ENCODE data around the gene BTBD2.
"Not testable (repeated sequence)": the region's sequence is repeated elsewhere in the genome, so short reads cannot be mapped to it uniquely, and the experiment has no call there.

BTBD2 gene

DNA sequence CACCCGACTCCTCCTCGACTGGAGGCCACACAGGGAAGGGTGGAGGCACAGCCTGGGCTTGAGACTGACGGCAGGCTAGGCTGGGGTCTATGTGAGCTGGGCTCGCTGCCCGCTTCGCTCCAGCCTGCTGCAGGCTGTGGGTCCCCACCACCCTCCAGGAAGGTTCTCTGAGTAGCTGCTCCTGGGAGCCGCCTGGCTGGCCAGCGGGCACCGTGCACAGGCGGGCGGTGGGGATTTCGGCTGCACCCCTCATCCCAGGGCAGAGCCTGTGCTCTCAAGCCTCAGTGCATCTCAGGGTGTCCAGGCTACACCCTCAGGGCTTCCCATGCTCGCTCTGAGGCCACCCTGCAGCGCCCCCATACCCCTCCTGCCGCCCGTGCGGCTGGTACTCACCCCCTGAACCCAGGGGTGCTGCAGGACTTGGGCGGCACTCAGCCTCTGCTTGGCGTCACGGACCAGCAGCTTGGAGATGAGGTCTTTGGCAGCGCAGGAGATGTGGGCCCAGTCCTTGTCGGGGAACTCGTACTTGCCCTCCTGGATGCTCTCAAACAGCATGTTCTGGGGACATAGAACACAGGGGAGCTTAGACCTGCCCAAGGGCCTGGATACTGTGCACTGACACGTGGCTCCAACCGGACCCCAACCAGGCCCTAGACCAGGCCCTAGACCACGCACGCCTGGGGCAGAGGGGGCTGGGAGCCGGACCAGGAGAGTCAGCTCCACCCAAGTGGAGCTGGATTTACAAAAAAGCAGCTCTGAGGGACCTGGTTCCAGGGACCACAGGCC, 25.3 kb upstream of the BTBD2 start:
- FAIRE-seq (no peak), DNase-seq (ENCODE audit: low spot score) (no peak)

DNA sequence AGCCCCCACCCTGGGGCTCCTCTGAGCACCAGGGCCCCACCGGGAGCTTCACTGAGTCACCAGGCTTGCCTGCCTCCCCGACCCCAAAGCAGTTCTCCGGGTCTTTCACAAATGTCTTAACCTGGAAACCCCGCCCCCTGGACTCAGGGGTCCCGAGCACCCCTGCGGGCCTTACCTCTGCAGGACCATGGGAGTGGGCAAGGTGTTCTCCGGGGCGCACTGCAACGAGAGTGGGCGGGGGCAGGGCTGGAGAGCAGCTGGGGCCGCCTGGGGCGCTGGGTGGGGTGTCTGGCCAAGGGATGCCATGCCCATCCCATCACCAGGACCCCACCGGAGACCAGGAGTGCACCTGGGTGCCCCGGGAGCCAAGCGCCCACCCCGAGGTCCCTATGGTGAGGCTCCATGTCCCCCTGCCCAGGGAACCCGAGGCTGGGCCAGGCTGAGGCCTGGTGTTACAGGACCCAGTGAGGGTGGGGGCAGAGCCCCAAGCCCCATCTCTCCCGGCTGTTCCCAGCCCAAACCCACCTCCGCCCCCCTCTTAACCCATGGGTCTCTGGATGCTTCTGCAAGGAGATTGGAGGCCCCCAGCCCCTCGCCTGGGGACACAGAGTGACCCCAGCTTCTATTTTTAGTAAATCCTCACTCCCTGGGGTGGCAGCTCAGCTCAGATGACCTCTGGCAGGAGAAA, 24.6 kb upstream of the BTBD2 start:
- FAIRE-seq, result no peak
- no peak for DNase-seq (ENCODE audit: low spot score)

DNA sequence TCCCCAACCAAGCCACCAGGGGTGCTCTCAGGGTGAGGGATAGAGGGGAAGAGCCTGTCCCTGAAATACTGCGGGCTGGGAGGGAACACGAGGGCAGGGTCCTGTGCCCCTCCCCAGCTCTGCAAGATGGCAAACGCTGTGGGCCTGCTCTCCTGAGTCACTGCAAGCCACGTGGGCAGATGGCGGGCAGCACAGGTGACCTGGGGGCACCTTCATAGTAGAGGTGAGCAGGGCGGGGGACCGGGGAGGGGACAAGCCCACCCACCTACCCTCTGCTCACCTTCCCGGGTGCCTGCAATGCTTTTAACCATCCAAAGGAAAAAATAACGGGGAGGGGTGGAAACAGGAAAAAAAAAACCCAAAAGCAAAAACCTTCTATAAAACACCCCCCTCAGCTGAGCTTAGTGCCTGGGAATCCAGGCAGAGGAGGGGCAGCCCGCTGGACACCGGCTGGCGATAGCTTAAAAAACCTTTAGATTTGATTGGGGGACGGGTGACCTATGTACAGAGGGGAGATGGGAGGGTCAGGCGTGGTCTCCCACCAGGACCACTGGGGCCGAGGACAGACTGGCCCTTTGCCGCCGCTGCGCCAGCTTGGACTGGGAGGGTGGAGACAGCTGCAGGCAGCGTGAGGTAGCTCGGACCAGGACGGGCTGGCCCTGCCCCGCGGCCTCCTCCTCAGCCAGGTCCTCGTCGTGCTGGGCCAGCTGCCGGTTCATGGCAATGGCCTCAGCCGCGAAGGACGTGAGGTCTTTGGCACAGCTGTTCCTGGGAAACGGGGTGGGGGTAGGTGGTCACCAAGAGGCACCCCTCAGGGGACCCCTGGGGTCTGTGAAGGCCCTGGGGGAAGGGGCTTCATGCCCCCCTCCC, 23.8 kb upstream of the BTBD2 start:
- no peak for FAIRE-seq
- no peak for DNase-seq (ENCODE audit: low spot score)

DNA sequence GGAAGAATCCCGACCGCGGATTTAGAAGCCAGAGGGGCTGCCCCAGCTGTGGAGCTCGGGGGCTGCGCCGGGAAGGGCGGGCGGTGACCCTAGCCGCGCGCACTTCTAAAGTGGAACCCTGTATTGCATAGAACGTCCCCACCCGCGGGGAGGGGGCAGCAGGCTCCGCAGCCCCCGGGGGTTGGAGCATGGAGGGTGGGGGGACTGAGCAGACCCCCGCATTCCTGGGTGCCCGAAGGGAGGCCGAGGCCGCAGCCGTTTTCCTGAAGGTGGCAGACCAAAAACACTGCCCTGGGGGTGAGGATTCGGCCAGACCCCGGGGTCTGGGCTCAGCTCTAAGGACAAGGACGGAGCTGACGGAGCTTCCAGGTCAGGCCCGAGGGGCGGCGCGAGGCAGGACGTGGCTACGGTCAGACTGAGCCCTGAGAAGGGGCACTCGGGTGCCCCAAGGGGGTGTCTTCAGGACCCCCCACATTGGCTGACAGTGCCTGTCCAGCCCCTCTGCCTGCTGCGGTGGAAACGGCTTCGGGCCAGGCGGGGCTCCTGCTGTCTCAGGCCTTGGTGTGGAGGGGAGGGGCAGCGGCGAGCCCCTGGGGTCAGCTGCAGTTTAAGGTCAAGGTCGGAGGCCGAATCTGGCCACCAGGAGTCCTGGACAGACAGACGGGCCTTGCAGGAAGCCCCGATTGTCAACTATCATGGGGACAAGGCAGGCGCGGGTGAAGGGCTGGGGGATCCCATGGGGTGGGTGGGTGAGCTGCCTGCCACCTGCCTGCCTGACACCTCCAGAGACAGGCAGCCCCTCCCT, 23.0 kb upstream of the BTBD2 start:
- no peak for FAIRE-seq
- no peak for DNase-seq (ENCODE audit: low spot score)

DNA sequence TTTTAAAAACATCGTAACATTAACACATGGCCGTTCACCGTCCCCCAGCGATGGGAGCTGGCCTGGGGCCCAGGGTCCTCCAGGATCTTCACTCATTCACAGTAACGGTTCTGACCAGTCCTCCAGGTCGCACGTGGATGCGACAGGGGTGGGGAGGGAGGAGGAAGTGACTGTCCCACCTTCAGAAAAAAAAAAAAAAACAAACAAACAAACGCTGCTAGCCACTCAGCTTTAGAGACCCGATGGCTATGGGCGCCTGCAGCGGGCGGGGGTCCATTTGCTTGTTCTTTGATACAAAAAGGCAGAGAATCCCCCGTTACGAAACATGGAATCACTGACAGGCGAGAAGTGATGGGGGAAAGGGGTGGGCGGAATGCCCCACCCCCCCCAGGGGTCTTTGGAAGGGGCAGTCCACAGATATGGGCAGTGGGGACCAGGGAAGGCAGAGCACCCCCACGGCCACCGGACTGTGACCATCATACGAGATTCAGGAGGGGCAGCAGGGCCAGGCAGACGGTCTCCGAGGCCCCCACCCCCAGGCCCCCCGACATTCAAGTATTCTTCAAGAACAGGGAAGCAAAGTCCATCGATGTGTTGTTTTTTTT, 22.2 kb upstream of the BTBD2 start:
- FAIRE-seq (no peak), DNase-seq (ENCODE audit: low spot score) (no peak)

DNA sequence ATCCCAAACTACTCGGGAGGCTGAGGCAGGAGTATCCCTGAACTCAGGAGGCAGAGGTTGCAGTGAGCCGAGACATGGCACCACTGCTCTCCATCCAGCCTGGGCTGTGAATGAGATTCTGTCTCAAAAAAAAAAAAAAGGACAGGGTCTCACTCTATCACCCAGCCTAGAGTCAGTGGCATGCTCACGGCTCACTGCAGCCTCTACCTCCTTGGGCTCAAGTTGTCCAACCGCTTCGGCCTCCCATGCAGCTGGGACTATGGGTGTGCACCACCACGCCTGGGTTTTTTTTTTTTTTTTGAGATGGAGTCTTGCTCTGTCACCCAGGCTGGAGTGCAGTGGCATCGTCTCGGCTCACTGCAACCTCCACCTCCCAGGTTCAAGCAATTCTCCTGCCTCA, 20.9 kb upstream of the BTBD2 start:
- DNase-seq (ENCODE audit: low spot score), result no peak
- no peak for FAIRE-seq

DNA sequence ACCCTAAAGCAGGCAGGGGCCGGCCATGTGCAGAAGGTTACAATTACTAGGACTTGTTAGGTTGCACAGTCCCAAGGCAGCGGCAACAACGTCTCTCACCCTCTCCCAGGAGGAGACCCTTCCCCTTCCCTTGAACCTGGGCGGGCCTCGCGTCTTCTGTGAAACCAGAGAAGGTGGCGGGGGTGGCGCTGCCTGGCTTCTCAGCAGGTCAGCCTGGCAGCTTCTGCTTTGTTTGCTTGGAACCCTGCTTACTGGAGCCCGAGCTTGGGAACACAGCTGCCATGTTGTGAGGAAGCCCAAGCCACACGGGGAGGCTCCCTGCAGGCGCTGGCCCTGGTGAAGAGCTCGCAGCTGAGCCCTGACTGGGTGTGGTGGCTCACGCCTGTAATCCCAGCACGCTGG, 20.1 kb upstream of the BTBD2 start:
- FAIRE-seq (no peak), DNase-seq (ENCODE audit: low spot score) (no peak)

DNA sequence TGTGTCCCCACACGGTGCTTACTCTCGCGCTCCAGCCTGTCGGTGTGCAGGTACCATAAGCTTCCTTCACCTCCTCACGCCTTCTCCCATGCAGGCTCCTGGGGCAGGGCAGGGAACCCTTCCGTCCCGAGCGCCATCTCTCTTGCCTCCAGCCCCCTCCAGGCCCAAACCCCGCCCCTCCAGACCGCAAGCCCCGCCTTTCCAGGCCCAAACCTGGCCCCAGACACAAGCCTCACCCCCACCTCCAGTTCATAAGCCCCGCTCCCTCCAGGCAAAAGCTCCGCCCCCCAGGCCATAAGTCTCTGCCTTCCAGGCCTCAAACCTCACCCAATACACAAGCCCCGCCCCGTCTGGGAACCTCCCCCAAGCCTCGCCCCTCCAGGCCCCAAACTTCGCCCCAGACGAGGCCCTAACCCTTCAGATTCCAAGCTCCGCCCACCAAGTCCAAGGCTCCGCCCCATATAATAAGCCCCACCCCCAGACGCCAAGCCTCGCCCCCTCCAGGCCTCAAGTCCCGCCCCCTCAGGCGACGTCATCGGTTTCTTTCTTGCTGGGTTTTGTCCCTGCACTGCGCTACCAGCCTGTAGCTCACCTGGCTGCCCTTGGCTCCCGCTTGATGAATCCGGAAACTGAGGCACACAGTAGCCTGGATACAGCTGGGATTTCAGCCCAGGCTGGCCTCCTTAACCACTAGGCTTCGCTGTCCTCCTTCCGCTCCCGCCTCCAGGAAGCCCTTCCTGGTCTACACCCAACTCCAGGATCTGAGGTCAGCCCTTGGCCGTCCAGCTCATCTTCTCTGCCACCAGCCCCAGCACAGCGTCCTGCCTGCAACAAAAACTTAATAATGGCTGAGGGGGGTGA, 19.4 kb upstream of the BTBD2 start:
- DNase-seq (ENCODE audit: low spot score) (no peak), FAIRE-seq (no peak)

DNA sequence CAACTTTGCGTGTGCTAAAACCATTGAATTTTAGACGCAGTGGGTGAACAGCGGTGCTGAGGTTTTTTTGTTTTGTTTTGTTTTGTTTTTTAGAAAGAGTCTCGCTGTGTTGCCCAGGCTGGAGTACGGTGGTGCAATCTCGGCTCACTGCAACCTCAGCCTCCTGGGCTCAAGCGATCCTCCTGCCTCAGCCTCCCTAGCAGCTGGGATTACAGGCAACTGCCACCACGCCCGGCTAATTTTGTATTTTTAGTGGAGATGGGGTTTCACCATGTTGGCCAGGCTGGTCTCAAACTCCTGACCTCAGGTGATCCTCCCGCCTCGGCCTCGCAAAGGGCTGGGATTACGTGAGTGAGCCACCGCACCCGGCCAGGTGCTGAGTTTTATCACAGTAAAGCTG, 18.7 kb upstream of the BTBD2 start:
- not testable (repeated sequence) for FAIRE-seq; DNase-seq (ENCODE audit: low spot score)

DNA sequence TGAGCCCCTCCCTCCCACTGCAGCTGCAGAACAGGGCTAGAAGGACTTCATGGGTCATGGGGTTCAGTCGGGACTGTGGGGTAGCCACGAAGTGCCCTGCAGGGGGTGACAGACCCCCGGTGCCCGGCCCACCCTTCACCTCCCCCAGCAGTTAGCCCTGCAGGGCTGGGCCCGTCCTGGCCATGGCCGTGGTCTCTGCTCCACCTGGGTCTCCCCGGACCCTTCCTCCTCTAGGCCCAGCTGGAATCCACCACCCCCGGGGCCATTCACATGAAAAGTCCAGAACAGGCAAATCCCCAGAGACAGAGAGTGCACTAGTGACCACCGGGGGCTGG, 18.3 kb upstream of the BTBD2 start:
- DNase-seq (ENCODE audit: low spot score) (no peak), FAIRE-seq (no peak)

DNA sequence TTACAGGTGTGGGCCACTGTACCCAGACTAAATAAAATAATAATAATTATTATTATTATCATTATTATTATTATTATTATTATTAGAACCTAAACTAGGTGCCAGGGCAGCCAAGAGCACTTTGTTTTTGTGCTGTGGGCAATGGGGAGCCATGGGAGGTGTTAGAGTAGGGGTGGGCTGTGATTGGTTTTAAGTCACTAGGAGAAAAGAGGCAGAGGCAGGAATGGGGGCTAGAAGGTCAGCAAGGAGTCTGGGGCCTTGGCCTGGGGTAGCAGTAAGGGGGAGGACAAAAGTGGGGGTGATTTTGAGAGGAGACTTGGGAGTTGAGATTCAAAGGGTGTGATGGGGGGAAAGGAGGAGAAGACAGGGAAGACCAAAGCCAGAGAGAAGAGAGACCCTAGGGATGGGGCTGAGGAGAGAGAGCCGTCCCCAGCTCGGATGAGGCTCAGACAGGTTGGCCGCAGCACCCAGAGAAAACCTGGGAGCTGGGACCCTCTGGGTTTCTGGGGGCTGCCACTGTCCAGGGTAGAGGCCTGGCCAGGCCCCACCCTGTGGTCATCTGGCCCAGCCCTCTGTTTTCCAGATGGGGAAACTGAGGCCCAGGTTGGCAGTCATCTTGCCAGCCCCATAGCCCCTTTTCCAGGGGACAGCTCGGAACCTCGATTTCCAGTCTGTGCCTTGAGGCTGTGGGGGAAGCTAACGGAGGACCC, 17.8 kb upstream of the BTBD2 start:
- DNase-seq (ENCODE audit: low spot score) (no peak), FAIRE-seq (no peak)

DNA sequence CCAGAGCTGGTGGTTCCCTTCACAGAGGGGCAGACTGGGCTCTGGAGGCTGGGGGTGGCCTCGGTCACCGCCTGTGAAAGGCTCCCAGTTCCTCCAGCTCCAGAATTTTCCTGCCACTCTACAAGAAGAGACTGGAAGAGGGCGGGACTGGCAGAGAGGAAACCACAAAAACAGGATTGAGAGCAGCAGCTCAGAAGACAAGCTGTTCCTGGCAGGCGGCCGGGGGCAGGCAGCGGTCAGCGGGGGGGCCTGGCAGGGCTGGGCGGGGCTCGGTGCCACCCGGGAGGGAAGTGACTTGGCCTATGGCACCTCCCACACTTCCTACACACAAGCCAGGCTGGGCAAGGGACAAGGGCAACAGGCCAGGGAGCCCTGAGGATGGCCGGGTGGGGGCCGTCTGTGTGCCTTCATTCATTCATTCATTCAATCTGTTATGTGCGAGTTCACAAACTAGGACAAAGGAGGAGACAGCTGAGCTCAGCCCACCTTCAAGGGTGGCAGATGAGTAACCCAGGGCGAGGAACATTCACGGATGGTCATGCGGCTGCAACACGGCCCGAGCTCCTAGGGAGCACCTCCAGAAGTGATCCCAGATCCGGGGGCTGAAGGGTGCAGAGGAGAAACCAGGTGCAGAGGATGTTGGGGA, 16.9 kb upstream of the BTBD2 start:
- peak; percentile 83 for FAIRE-seq
- peak; percentile 86 for DNase-seq (ENCODE audit: low spot score)

DNA sequence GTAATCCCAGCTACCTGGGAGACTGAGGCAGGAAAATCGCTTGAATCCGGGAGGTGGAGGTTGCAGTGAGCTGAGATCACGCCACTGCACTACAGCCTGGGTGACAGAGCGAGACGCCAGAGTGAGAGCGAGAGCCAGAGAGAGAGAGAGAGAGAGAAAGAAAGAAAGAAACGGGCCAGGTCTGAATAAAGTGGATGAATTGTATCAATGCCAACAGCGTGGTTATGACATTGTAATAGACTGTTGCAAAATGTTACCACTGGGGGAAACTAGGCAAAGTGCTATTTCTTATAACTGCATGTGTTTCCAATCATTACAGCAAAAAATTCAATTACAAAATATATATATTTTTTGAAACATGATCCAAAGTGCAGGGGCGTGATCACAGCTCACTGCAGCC, 11.8 kb upstream of the BTBD2 start:
- FAIRE-seq, result no peak
- DNase-seq (ENCODE audit: low spot score), result no peak

DNA sequence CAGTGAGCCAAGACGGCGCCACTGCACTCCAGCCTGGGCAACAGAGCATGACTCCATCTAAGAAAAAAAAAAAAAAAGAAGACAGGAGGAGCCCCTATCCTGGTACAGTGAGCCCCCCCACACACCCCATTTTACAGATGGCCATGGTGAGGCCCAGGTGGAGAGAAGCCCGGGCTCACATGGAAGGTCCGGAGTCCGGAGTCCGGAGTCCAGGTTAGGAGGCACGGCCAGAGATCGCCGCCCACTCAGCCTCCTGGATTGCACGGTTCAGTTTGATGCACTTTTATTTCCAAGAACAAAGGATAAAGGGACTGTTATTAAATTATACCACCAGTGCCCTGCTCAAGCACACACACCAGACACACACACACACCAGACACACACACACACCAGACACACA, 11.3 kb upstream of the BTBD2 start:
- FAIRE-seq (no peak), DNase-seq (ENCODE audit: low spot score) (no peak)

DNA sequence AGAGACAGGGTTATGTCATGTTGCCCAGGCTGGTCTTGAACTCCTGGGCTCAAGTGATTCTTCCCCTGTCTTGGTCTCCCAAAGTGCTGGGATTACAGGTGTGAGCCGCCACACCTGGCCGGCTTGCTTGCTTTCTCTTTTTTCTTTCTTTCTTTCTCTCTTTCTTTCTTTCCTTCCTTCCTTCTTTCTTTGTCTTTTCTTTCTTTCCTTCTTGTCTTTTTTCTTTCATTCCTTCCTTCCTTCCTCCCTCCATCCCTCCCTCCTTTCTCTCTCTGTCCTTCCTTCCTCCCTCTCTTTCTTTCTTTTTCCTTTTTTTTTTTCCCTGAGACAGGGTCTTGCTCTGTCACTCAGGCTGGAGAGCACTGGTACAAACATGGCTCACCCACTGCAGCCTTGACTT, 6.8 kb upstream of the BTBD2 start:
- FAIRE-seq, result no peak
- no peak for DNase-seq (ENCODE audit: low spot score)

DNA sequence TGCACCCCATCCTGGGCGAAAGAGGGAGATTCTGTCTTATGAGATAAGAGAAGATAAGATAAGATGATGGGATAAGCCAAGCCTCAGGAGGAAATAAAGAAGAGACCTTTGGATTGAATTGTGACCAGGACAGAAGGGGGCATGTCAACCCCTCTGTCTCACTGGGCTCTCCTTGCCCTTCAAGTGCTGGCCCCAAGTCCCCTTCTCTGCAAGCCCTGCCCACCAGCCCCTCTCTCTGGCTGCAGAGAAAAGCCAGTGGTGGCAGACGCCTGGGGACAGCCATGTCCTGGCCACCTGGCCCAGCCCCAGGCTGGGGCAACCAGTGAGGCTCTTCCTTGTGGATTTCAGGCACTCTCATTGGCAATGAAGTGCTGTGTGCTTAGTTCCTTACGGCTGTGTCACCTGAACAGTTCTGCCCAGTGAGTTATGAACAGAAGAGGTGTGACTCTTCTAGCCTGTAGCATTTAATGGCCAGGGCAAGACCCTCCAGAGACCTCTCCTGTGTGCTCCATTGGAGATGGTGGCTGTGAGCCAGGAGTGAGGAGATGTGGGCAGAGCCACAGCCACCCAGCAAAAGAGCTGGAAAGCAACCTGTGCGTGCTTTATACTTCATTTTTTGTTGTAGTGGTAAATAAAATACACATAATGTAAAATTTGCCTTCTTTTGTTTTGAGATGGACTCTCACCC, 6.1 kb upstream of the BTBD2 start:
- FAIRE-seq (no peak), DNase-seq (ENCODE audit: low spot score) (no peak)

DNA sequence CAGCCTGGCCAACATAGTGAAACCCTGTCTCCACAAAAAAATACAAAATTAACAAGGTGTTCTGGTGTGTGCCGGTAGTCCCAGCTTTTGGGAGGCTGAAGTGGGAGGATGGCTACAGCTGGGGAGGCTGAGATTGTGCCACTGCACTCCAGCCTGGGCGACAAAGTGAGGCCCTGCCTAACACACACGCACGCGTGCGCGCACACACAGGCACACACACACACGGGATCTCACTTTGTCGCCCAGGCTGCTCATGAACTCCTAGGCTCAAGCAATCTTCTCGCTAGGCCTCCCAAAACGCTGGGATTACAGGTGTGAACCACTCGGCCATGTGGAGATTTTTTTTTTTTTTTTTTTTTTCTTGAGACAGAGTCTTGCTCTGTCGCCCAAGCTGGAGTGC, 3.2 kb upstream of the BTBD2 start:
- FAIRE-seq, result no peak

DNA sequence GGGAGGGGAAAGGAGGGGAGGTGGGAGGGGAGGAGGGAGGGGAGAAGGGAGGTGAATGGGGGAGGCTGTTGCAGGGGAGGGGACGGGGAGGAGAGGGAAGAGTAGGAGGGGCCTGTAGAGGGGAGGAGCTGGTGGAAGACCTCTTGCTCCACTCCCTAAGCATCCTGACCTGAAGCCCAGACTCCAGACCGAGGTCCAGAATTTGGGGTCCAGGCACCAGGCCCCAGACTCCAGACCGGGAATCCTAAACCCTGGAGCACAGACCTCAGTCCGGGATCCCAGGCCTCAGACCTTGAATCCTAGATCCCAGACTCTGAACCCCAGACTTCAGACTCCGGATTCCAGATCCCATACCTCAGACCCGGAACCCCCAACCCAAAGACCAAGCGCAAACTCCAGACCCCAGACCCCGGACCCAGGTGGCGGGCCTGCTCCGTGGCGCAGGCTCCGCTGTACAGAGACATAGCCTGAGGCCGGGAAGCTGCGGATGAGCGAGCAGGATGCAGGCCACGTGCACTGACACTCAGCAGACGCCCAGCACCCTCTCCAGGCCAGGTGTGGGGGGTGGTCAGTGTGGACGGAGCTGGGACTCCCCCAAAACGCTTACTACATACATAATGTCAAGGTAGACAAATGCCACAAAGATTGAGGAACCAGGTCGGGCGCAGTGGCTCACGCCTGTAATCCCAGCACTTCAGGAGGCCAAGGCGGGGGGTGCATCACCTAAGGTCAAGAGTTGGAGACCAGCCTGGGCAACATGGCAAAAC, 710 bp upstream of the BTBD2 start:
- peak; percentile 74 for DNase-seq (ENCODE audit: low spot score)
- no peak for FAIRE-seq

More for the DNA sequence above, 3.2 kb upstream of the BTBD2 start:
- no peak for DNase-seq (ENCODE audit: low spot score)
